ENCODE results near the gene KIF19.

The KIF19 gene

DNA sequence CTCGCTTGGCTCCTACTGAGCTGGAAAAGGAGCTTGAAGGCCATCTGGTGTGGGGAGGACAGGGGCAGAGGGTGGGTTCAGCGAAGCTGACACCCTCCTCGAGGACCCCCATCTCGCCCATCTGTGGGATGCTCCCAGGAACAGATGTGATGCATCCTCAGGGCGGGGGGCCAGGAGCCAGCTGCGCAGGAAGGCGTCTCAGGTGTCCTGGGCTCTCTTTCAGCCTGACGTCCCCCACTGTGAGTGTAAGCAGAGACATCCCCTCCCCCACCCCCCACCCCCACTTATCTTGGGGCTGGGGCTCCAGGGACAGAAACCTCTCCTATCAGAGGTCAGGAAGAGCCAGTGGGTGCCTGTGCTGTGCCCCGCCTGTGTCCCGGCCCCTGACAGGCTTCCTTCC is 16.2 kb downstream of the KIF19 start:
- no peak for DNase-seq (ENCODE audit: low read depth in 2 of 2)

DNA sequence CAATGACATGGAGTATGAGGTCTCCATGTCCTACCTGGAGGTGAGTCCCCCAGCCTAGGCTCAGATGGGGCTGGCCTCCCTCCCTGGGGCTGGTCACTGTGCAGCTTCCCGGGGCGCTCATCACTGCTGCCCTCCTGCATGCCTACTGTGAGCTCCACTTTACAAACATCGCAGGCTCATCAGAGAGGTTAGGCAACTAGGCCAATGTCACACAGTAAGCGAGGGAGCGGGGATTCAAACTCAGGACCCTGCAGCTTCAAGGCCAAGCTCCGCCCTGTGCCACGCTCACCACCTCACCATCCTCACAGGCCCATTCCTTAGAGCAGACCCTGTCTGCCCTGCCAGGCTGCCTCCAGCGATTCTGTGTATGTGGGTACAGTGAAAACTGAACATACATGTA is 17.1 kb downstream of the KIF19 start:
- no peak for DNase-seq (ENCODE audit: low read depth in 2 of 2)

DNA sequence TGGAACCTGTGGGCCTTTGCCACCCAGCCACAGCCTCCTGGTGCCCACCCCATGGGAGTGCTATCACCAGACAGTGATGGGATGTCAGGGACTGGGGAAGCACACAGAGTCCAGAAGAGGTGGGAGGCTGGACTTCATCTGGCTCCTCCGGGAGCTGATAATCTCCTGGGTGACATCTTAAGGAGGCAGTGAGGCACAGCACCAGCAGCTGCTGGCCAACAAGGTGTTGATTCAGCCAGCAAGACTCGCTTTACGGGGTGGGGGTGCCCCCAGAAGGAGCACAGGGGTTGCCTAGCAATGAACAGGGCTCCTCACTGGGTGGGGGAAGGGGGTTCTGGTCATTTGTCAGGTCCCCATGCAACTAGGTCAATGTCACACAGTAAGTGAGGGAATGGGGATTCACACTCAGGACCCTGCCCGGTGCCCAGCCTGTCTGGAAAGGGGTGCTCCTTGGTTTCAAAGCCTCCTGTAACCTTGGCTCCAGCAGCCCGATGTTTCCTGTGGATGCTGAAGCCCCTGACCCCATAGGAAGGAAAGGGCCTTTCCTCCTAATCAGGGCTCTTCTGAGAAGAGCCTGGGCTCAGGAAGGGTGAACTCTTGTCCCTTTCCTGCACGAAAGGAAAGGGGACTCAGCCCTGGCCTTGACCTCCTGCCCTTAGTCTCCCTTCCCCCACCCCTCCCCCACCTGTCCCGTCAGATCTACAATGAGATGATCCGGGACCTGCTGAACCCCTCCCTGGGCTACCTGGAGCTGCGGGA is 17.7 kb downstream of the KIF19 start:
- no peak for DNase-seq (ENCODE audit: low read depth in 2 of 2)

DNA sequence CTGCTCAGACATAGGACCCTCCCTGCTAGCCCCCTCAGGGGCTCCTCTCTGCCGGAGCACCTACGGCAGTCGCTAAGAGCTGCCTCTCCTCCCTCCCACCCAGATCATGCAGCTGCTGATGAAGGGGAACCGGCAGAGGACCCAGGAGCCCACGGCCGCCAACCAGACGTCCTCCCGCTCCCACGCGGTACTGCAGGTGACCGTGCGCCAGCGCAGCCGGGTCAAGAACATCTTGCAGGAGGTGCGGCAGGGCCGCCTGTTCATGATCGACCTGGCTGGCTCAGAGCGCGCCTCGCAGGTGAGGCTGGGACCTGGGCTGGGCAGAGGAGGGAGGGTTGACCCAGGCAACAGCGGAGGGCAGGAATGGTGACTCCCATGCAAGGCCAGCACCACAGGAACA is 18.6 kb downstream of the KIF19 start:
- no peak for DNase-seq (ENCODE audit: low read depth in 2 of 2)

DNA sequence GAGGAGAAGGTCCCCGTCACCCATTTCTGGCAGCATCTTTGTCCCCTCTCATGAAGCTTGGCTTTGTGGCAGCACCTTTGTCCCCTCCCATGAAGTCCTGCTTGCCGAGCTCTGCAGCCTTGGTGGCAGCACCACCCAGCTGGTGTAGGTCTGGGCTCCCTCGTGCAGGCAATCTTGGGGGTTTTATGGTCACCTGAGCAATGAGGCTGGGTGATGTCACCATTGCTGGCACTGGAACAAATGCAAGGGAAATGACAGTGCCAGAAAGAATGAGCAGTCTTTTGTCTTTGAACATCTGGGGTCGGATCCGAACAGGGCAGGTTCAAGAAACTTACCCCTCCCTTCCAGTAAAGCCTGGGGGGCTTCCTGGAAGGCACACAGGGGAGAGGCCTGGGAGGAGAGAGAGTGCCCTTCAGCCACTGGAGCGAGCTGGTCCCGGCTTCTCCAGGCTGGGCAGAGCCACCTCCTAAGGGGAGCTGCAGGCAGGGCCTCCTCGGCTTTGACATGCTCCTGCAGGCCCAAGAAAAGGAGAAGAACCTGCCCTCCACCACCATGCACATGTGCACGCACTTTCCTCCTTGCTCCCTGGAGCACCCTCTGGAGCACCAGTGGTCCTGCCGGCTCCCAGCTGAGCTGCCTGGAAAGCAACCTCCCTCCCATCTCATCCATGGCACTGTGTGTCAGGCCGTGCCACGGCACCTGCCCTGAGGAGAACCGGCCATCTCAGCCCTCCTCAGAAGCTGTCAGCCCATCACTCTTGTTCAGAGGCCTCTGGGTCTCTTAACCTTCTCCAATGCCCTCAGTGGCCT is 19.6 kb downstream of the KIF19 start:
- no peak for DNase-seq (ENCODE audit: low read depth in 2 of 2)

DNA sequence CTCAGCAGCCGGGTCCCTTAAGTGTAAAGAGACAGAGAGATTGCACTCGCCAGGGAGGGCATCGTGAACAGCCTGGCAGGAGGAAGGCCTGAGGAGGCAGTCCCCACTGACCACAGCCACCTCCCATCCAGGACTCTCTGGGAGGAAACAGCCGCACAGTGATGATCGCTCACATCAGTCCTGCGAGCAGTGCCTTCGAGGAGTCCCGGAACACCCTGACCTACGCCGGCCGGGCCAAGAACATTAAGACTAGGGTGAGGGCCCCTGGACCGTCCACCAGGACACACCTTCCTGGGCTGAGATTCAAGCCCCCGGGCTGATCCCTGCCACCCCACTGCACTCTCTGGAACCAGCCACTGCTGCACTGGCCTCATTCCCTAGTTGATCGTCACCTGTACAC is 21.6 kb downstream of the KIF19 start:
- no peak for DNase-seq (ENCODE audit: low read depth in 2 of 2)

DNA sequence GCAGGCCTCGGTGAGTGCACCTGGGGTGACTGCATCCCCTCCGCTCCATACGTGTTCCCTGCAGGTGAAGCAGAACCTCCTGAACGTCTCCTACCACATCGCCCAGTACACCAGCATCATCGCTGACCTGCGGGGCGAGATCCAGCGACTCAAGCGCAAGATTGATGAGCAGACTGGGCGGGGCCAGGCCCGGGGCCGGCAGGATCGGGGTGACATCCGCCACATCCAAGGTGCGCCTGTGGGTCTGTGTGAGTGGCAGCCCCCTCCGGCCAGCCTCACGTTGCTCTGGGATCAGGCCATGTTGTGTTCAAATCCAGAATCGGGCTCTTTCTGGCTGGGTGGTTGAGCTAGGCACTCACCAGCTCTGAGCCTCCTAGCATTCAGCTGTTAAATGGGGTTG is 23.1 kb downstream of the KIF19 start:
- no peak for DNase-seq (ENCODE audit: low read depth in 2 of 2)

DNA sequence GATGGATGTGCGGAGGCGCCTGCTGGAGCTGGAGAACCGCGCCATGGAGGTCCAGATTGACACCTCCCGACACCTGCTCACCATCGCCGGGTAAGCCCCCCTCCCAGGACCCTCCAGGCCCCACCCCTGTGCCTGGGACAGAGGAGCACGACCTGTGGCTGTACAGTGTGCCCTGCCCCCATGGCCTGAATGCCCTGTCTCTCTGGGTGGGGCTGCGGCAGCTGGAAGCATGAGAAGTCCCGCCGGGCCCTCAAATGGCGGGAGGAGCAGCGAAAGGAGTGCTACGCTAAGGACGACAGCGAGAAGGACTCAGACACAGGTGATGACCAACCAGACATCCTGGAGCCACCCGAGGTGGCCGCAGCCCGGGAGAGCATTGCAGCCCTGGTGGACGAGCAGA is 24.5 kb downstream of the KIF19 start:
- no peak for DNase-seq (ENCODE audit: low read depth in 2 of 2)

DNA sequence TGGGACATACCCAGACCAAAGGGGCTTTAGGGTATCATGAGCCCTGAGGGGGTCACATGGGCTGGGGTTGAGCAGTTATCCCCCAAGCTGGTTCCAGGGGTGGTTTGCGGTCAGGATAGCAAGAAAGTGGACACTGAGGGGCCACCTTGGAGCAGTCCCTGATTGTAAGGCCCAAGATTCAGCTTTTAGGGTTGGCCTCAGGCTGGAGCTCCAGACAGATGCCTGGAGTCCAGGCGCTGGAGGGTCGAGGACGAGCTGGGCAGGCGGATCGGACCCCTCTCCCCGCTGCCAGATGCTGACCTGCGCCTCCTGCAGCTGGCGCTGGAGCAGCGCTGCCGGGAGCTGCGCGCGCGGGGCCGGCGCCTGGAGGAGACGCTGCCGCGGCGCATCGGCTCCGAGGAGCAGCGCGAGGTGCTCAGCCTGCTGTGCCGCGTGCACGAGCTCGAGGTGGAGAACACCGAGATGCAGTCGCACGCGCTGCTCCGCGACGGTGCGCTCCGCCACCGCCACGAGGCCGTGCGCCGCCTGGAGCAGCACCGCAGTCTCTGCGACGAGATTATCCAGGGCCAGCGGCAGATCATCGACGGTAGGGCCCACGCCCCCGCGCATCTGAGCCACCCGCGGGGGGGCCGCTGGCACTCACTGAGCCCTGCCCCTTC is 25.7 kb downstream of the KIF19 start:
- DNase-seq (ENCODE audit: low read depth in 2 of 2): no peak

DNA sequence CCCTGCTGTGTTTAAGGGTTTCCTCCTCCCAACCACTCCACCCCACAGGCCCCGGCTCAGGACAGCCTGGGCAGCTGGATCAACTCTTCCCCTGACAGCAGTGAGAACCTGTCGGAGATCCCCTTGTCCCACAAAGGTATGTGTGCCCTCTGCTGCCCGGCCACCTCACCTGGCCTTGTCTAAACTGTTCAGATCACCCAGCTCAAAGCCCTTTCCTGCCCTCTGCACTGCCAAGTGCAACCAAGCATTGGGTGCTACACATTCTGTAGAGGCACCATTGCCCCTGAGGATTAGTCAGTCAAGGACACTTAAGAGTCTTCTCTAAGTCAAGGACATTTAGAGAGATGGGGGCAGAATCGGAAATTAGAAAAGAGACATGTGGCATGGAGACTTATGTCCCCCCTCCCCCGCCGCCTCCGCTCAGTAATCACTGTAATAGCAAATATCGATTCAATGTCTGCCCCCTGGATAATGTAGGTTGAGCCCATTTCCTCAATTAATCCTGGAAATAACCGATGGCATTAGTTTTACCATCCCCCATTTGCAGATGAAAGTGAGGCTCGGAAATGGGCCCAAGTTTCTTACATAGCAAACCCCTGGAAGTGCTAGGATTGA is 27.5 kb downstream of the KIF19 start:
- DNase-seq (ENCODE audit: low read depth in 2 of 2): no peak

DNA sequence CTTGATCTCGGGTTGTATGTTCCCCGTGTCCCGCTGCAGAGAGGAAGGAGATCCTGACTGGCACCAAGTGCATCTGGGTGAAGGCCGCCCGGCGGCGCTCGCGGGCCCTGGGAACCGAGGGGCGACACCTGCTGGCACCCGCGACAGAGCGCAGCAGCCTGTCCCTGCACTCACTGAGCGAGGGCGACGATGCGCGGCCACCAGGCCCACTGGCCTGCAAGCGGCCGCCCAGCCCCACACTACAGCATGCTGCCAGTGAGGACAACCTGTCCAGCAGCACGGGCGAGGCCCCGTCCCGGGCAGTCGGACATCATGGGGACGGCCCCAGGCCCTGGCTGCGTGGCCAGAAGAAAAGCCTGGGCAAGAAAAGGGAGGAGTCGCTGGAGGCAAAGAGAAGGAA is 28.1 kb downstream of the KIF19 start:
- peak; percentile 65 to 70 for DNase-seq (ENCODE audit: low read depth in 2 of 2)

DNA sequence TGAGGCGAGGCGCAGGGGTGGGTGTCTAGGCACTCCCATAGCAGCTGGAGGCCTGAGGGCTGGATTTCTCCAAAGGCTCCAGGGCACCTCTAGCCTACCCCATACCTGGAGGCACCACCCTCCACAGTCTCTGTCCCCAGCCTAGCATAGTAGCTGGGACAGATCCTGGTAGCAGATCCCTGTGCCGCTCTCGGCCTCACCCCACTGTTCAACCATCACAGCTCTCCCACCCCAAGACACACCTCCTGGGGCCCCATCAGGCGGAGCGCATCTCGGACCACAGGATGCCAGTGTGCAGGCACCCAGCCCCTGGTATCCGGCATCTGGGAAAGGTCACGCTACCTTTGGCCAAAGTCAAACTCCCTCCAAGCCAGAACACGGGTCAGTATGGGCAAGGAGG is 28.5 kb downstream of the KIF19 start:
- no peak for DNase-seq (ENCODE audit: low read depth in 2 of 2)

DNA sequence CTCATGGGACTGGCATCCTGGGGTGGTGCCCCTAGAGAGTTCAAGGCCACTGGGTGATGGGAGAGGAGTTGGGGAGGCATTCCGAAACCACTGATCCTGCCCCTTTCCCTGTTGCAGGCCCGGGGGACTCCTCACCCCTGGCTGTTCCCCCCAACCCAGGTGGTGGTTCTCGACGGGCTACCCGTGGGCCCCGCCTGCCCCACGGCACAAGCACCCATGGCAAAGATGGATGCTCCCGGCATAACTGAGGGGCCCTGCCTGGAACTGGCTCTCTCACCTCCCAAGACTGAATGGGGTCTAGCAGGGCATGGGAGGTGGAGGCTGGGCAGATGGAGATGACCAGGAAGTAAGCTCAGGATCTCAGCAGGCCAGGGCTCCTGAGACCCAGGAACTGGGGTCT is 29.0 kb downstream of the KIF19 start:
- no peak for DNase-seq (ENCODE audit: low read depth in 2 of 2)

DNA sequence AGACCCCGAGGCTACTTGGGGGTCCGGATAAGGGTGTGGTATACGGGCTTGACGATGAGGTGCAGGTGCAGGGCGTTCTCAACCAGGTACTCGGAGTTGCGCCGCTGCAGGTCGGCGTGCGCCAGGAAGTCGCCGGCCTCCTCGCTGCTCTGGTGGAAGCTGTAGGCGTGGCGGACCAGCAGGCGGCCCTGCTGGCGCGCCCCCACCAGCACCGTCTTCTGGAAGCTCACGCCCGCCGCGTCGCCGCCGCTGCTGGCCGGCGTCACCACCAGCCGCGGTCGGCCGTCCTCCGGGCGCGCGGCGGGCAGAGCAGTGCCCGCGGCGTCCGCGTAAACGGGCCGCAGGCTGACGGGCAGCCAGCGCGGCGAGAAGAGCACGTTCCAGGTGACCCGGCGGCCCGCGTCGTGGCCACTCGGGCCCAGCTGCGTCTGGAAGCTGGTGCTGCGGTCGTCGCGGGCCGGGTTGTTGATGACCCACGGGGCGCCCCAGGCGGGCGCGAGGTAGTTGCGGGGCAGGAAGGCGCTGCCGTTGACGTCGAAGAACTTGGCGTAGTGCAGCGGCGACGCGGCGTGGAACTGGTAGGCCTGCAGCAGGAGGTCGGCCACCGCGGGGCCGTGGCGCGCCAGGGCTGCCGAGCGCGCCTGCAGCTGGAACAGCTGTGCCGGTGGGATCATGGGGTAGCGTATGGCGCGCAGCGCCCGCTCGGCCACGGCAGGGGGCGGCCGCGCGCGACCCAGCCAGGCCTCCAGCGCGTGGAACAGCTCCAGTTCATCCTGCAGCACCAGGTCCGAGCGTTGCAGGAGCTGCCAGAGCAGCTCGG is 30.8 kb downstream of the KIF19 start:
- no peak for DNase-seq (ENCODE audit: low read depth in 2 of 2)

DNA sequence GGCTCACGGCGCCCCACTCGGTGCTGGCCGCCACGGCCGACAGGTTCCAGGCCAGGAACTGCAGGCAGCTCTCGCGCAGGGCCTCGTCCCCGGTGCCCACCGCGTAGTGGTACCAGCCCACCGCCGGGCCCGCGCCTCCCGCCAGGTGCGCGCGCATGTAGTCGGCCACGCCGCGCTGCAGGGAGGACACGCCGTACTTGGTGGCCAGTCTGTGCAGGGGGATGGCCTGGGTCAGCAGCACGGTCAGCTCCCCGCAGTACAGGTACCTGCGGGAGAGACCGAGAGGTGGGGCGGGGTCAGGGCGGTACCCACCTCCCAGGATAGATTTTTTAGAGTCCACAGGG is 31.4 kb downstream of the KIF19 start:
- no peak for DNase-seq (ENCODE audit: low read depth in 2 of 2)

DNA sequence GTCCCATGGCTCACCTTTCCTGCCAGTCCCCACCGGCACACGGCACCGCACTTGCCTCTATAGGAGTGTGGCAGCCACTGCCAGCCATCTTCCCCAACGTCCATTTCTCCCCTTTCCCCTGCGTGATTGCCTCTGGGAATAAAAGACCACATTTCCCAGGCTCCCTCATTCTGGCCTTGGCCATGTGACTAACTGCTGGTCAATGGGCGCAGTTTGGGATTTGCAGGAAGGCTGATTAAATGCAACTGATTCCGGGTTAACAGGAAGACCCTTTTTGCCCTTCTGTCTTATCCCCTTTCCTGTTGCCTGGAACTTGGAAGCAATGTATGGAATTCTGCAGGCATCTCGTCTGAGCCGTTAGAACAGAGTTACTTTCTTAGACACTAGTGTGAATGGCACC is 32.7 kb downstream of the KIF19 start:
- DNase-seq (ENCODE audit: low read depth in 2 of 2): no peak

DNA sequence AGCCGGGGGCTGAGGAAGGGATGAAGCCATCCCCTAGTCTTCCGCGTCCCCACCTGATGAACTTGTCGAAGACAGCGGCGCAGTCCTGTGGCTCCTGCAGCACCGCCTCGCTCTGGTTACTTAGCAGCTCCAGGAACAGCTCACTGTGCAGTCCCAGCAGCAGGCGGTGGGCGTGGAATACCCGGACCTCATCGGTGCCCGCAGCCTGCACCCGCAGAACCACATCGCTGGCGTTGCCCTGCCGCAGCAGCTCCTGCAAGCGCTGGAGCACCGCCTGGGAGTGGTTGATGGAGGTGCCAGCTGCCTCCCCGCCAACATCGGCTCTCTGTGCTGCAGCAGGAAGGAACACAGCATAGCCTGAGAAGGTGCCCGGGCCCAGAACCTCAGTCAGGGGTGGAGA is 33.9 kb downstream of the KIF19 start:
- DNase-seq (ENCODE audit: low read depth in 2 of 2): no peak

DNA sequence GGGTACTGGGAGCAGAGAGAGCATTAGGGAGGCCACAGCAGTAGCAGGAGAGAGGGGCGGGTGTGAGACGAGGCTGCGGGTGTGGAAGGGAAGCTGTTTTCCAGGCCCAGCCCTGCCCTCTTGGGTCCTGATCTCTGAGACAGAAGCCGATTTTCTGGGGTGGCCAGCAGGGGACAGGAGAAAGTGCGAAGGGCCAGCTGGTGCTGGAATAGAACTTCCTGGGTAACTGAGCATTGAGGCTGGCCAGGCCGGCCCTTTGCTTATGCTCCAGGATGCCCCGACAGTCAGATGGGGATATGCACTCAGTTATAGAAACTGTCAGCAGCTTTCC is 34.8 kb downstream of the KIF19 start:
- DNase-seq (ENCODE audit: low read depth in 2 of 2): no peak

DNA sequence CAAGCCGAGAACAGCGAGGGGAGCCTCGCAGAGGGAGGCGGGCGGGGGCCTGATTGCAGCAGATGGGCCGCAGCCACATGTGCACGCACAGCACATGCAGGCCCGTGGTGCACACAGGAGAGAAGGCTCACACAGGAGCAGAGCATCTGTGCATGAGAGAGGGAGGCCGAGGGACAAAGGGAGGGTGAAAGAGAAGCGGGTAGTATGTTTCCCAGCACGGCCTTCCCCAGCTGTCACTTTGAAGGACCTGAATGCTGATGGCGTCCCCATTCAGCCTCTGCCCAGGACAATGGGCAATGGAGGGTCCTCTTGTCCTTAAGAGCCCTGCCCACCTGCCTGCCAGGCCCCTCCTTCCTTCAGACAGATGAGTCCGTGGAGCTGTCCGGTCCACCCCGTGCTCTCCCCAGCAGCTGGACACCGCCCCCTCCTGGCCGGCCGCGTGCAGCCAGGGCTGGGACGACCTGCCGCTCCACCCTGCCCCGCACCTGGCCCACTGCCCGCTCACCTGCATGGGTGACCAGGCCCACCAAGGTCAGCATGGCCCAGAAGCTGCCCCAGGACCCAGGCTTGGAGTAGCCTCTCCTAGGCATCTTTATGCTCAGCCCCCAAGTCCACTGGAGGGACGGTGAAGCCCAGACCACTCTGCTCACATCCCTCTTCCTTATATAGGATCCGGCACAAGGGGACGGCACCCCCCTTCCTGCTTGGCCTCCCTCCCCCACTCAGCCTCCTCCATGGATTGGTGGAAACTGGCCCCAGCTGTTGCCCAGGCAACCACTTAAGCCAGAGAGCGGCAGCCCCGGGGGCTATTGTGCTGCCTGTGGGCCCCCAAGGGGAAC is 35.4 kb downstream of the KIF19 start, which contains the start of gene BTBD17:
Gene BTBD17 (minus strand): TSS at position 639 of the 839 bp plus-strand sequence. CDS start 49 bp downstream, at position 590.
- peak; percentile 26 to 38 for DNase-seq (ENCODE audit: low read depth in 2 of 2)

DNA sequence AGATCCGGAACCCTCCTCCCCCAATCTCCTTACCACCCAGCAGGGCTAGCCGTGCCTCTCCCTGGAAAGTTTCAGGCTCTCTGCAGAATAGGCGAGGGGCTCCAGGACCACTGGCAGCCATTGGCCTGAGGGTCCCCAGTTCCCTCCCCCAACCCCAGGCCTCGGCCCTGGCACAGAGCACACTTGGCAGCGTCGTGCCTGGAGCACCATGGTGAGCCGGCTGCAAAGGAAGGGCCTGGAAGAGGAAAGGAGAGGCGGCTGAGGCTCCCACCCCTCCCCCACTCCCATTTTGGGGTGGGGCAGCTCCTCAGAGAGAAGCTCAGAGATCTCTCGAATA is 36.0 kb downstream of the KIF19 start:
- DNase-seq (ENCODE audit: low read depth in 2 of 2): no peak

Data from stimulated activated CD4-positive, alpha-beta T cell treated with anti-CD3 and anti-CD28 coated beads, Interleukin-4, amount 100 ng/mL, for 48 hours (primary cell).